GM18505 (cell line): ENCODE results near the gene OR5AR1.

Experiments used
- ATAC-seq: cut with Tn5 transposase; IDR thresholded peaks from one replicate; pipeline ENCODE4 v1.9.1; 2021; ENCODE audit not compliant: unreplicated experiment
- POLR2A ChIP-seq: IDR thresholded peaks from 4 replicates; pipeline ENCODE4 v1.6.1; 2011; ENCODE audit warnings: borderline replicate concordance; ENCODE audit not compliant: insufficient read depth, insufficient read length; ENCODE audit errors: extremely low read depth

OR5AR1 gene

GRCh38 chr11:56700914-56701485 is 37.5 kb downstream of the OR5AR1 start:
- ATAC-seq = no peak
- no peak for TF ChIP-seq POLR2A

GRCh38 chr11:56705784-56706396 is 42.4 kb downstream of the OR5AR1 start:
- no peak for TF ChIP-seq POLR2A
- no peak for ATAC-seq

GRCh38 chr11:56706486-56706885 is 43.0 kb downstream of the OR5AR1 start:
- no peak for ATAC-seq

GRCh38 chr11:56714206-56714605 is 50.7 kb downstream of the OR5AR1 start:
- ATAC-seq = no peak
- no peak for TF ChIP-seq POLR2A

More at GRCh38 chr11:56706486-56706885, 43.0 kb downstream of the OR5AR1 start:
- no peak for TF ChIP-seq POLR2A
